ENCODE data around the gene TCF3.

TCF3 gene

GRCh38 chr19:1656988-1657536, 4.6 kb upstream of the TCF3 start:
- H3K4me1 ChIP-seq (ENCODE audit: low read depth, poor library complexity, severe bottlenecking): peaks cover 4% of the 10 kb centered on the region
- no peaks in the 10 kb centered on the region for H4K20me1 ChIP-seq (ENCODE audit: insufficient read depth)
- H3K27ac ChIP-seq: no peak overlapping the region
- no peak overlapping the region for H3K9ac ChIP-seq
- H3K4me3 ChIP-seq (IDR thresholded peaks at IDR 0.05; ENCODE audit: insufficient read depth, low read depth, low read length): no peak overlapping the region
- TF ChIP-seq, protein P1, sequence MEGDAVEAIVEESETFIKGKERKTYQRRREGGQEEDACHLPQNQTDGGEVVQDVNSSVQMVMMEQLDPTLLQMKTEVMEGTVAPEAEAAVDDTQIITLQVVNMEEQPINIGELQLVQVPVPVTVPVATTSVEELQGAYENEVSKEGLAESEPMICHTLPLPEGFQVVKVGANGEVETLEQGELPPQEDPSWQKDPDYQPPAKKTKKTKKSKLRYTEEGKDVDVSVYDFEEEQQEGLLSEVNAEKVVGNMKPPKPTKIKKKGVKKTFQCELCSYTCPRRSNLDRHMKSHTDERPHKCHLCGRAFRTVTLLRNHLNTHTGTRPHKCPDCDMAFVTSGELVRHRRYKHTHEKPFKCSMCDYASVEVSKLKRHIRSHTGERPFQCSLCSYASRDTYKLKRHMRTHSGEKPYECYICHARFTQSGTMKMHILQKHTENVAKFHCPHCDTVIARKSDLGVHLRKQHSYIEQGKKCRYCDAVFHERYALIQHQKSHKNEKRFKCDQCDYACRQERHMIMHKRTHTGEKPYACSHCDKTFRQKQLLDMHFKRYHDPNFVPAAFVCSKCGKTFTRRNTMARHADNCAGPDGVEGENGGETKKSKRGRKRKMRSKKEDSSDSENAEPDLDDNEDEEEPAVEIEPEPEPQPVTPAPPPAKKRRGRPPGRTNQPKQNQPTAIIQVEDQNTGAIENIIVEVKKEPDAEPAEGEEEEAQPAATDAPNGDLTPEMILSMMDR (conservative IDR thresholded peaks at IDR 0.05; ENCODE audit: low read depth, low read length): no peak
- peaks cover 11% of the 10 kb centered on the region; the same call in 1 of the 2 replicates for H3K27me3 ChIP-seq (ENCODE audit: insufficient read depth, low read depth)
- H3K4me2 ChIP-seq: no peak overlapping the region
- H3K79me2 ChIP-seq (ENCODE audit: insufficient read depth, low read depth): no peaks in the 10 kb centered on the region
- H3K36me3 ChIP-seq (ENCODE audit: insufficient read depth): no peaks in the 10 kb centered on the region
- H2AFZ ChIP-seq (ENCODE audit: low read depth): no peak overlapping the region

DNA sequence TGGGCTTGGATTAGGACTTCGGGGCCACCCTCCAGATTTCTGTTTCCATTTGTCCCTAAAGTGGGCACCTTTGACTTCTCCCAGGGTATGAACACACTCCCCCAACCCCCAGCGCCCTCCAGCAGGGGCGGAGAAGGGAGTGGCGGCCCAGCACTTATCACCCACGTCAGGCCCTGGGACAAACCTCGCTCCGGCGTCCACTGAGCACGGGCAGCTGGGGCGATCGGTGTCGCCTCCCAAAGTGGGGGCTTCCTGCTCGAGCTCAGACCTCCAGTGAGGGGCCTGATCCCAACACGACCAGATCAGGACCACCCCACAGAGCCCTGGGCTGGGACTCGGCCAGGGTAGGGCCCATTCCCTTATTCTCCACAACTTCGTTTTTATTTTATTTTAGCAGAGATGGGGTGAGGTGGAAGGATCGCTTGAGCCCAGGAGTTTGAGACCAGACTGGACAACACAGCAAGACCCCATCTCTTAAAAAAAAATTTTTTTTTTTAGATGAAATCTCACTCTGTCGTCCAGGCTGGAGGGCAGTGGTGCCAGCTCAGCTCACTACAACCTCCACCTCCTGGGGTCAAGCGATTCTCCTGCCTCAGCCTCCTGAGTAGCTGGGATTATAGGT, 3.7 kb upstream of the TCF3 start:
- peaks cover 5% of the 10 kb centered on the region for H3K79me2 ChIP-seq (ENCODE audit: insufficient read depth, low read depth)
- H3K4me3 ChIP-seq (IDR thresholded peaks at IDR 0.05; ENCODE audit: insufficient read depth, low read depth, low read length): no peak overlapping the region
- H3K4me2 ChIP-seq: no peak overlapping the region
- TF ChIP-seq, protein P1 (conservative IDR thresholded peaks at IDR 0.05; ENCODE audit: low read depth, low read length): no peak
- H3K4me1 ChIP-seq (ENCODE audit: low read depth, poor library complexity, severe bottlenecking): peaks cover 4% of the 10 kb centered on the region
- 0 out of 2 replicates have a peak, but pooled peaks cover under 1% of the 10 kb centered on the region for H4K20me1 ChIP-seq (ENCODE audit: insufficient read depth)
- H2AFZ ChIP-seq (ENCODE audit: low read depth): no peak overlapping the region
- no peak overlapping the region for H3K9ac ChIP-seq
- peaks cover 6% of the 10 kb centered on the region; the same call in 1 of the 2 replicates for H3K27me3 ChIP-seq (ENCODE audit: insufficient read depth, low read depth)
- H3K36me3 ChIP-seq (ENCODE audit: insufficient read depth): no peaks in the 10 kb centered on the region
- no peak overlapping the region for H3K27ac ChIP-seq

GRCh38 chr19:1655131-1655981, 2.9 kb upstream of the TCF3 start:
- TF ChIP-seq, protein P1 (conservative IDR thresholded peaks at IDR 0.05; ENCODE audit: low read depth, low read length): no peak
- peaks cover 10% of the 10 kb centered on the region for H3K4me1 ChIP-seq (ENCODE audit: low read depth, poor library complexity, severe bottlenecking)
- no peak overlapping the region for H3K4me2 ChIP-seq
- H3K79me2 ChIP-seq (ENCODE audit: insufficient read depth, low read depth): peaks cover 12% of the 10 kb centered on the region
- H3K9ac ChIP-seq: no peak overlapping the region
- peaks cover 6% of the 10 kb centered on the region; the same call in 1 of the 2 replicates for H3K27me3 ChIP-seq (ENCODE audit: insufficient read depth, low read depth)
- no peak overlapping the region for H3K4me3 ChIP-seq (IDR thresholded peaks at IDR 0.05; ENCODE audit: insufficient read depth, low read depth, low read length)
- H4K20me1 ChIP-seq (ENCODE audit: insufficient read depth): 0 out of 2 replicates have a peak, but pooled peaks cover 5% of the 10 kb centered on the region
- H2AFZ ChIP-seq (ENCODE audit: low read depth): no peak overlapping the region
- no peak overlapping the region for H3K27ac ChIP-seq
- H3K36me3 ChIP-seq (ENCODE audit: insufficient read depth): no peaks in the 10 kb centered on the region

- Histone ChIP-seq H3K36me3 (ENCODE audit: insufficient read depth) (no peaks in the 10 kb centered on the region), H3K27me3 (ENCODE audit: insufficient read depth, low read depth) (peaks cover 6% of the 10 kb centered on the region; the same call in 1 of the 2 replicates)
Measured at GRCh38 chr19:1654178-1654792, 1.9 kb upstream of the TCF3 start.

More at GRCh38 chr19:1654178-1654792, 1.9 kb upstream of the TCF3 start:
- no peak overlapping the region for H3K27ac ChIP-seq
- peaks cover 23% of the 10 kb centered on the region for H3K79me2 ChIP-seq (ENCODE audit: insufficient read depth, low read depth)
- H4K20me1 ChIP-seq (ENCODE audit: insufficient read depth): 0 out of 2 replicates have a peak, but pooled peaks cover 5% of the 10 kb centered on the region
- H3K9ac ChIP-seq: no peak overlapping the region
- no peak overlapping the region for H2AFZ ChIP-seq (ENCODE audit: low read depth)
- no peak overlapping the region for H3K4me3 ChIP-seq (IDR thresholded peaks at IDR 0.05; ENCODE audit: insufficient read depth, low read depth, low read length)
- no peak overlapping the region for H3K4me2 ChIP-seq
- TF ChIP-seq, protein P1 (conservative IDR thresholded peaks at IDR 0.05; ENCODE audit: low read depth, low read length): no peak
- peaks cover 21% of the 10 kb centered on the region for H3K4me1 ChIP-seq (ENCODE audit: low read depth, poor library complexity, severe bottlenecking)
